ENCODE measurements around the gene TMEM212.

GRCh38 chr3:171840811-171841619 lies 2.1 kb upstream of the TMEM212 start:
- TF ChIP-seq EP300 (IDR thresholded peaks at IDR 0.05), result no peak
- no peak for TF ChIP-seq CTCF (IDR thresholded peaks at IDR 0.05)
- no peak for TF ChIP-seq POLR2A (IDR thresholded peaks at IDR 0.05)
- TF ChIP-seq POLR2AphosphoS5 (IDR thresholded peaks at IDR 0.05), result no peak
